Activated gamma-delta T cell treated with anti-CD3 and anti-CD28 coated beads, Interleukin-2, amount 50 U/mL, for 16 hours (primary cell): ENCODE measurements around the gene FAAP20.

ENCODE experiments used
- DNase-seq: peaks from one replicate; pipeline ENCODE4 v3.0.0-alpha.2; 2020; ENCODE audit warnings: low read depth

The FAAP20 gene

GRCh38 chr1:2229911-2230731 lies 35.5 kb upstream of the FAAP20 start:
- DNase-seq: no peak

GRCh38 chr1:2229037-2229864 lies 34.7 kb upstream of the FAAP20 start:
- no peak for DNase-seq

- no peak for DNase-seq
Measured at GRCh38 chr1:2228694-2229036, 34.1 kb upstream of the FAAP20 start.

GRCh38 chr1:2228157-2228594 lies 33.6 kb upstream of the FAAP20 start, which contains the start of gene SKI:
Gene SKI (plus strand): TSS chr1:2228319. CDS start chr1:2228767, 448 bp downstream.
- no peak for DNase-seq

- peak; percentile 82 for DNase-seq
Measured at GRCh38 chr1:2227346-2228156, 33.0 kb upstream of the FAAP20 start.

- DNase-seq: no peak
Measured at GRCh38 chr1:2226525-2227345, 32.2 kb upstream of the FAAP20 start.

GRCh38 chr1:2224631-2225428 lies 30.3 kb upstream of the FAAP20 start:
- no peak for DNase-seq

- DNase-seq: no peak
Measured at GRCh38 chr1:2224170-2224584, 29.6 kb upstream of the FAAP20 start.

- DNase-seq: no peak
Measured at GRCh38 chr1:2221271-2221670, 26.7 kb upstream of the FAAP20 start.

GRCh38 chr1:2216767-2217058 lies 22.1 kb upstream of the FAAP20 start:
- DNase-seq: no peak

GRCh38 chr1:2215909-2216766 lies 21.6 kb upstream of the FAAP20 start:
- no peak for DNase-seq

- no peak for DNase-seq
Measured at GRCh38 chr1:2215329-2215728, 20.8 kb upstream of the FAAP20 start.

GRCh38 chr1:2214541-2215241 lies 20.1 kb upstream of the FAAP20 start:
- no peak for DNase-seq

- DNase-seq: no peak
Measured at GRCh38 chr1:2213576-2214505, 19.3 kb upstream of the FAAP20 start.

GRCh38 chr1:2212532-2213491 lies 18.2 kb upstream of the FAAP20 start:
- no peak for DNase-seq

GRCh38 chr1:2212274-2212531 lies 17.6 kb upstream of the FAAP20 start:
- DNase-seq: no peak

- DNase-seq: no peak
Measured at GRCh38 chr1:2210786-2211185, 16.2 kb upstream of the FAAP20 start.
